Activated T-cell treated with anti-CD3 and anti-CD28 coated beads, Interleukin-2, amount 50 U/mL, for 24 hours (primary cell): ENCODE results near the gene TMEM179.

Experiments
- DNase-seq: peaks from one replicate; pipeline ENCODE4 v3.0.0-alpha.2; 2020
- H3K27ac Mint-ChIP-seq: 2 replicates; pipeline ENCODE4 v1.8.0; 2020; ENCODE audit warnings: mild to moderate bottlenecking, mixed read lengths
- H3K27me3 Mint-ChIP-seq: 2 replicates; pipeline ENCODE4 v1.8.0; 2020; ENCODE audit warnings: mixed read lengths
- H3K36me3 Mint-ChIP-seq: 2 replicates; pipeline ENCODE4 v1.8.0; 2020; ENCODE audit warnings: low read depth, mixed read lengths
- H3K4me1 Mint-ChIP-seq: 2 replicates; pipeline ENCODE4 v1.8.0; 2020; ENCODE audit warnings: low read depth, mixed read lengths
- H3K4me3 Mint-ChIP-seq: 2 replicates; pipeline ENCODE4 v1.8.0; 2020; ENCODE audit warnings: mild to moderate bottlenecking, moderate library complexity, mixed read lengths
- H3K9me3 Mint-ChIP-seq: 2 replicates; pipeline ENCODE4 v1.8.0; 2020; ENCODE audit warnings: mixed read lengths

The TMEM179 gene

GRCh38 chr14:104598039-104598909, 6.3 kb downstream of the TMEM179 start:
- no peaks in the 10 kb centered on the region for H3K4me1 Mint-ChIP-seq
- H3K4me3 Mint-ChIP-seq, result no peak overlapping the region
- H3K36me3 Mint-ChIP-seq, result no peaks in the 10 kb centered on the region
- no peak for DNase-seq
- H3K27me3 Mint-ChIP-seq, result peaks cover 39% of the 10 kb centered on the region
- H3K9me3 Mint-ChIP-seq, result no peaks in the 10 kb centered on the region
- no peak overlapping the region for H3K27ac Mint-ChIP-seq

- no peaks in the 10 kb centered on the region for H3K36me3 Mint-ChIP-seq
- H3K27ac Mint-ChIP-seq, result no peak overlapping the region
- no peaks in the 10 kb centered on the region for H3K4me1 Mint-ChIP-seq
- DNase-seq, result no peak
- H3K4me3 Mint-ChIP-seq, result no peak overlapping the region
- no peaks in the 10 kb centered on the region for H3K9me3 Mint-ChIP-seq
- peaks cover 32% of the 10 kb centered on the region for H3K27me3 Mint-ChIP-seq
Measured at GRCh38 chr14:104597576-104597975, 7.0 kb downstream of the TMEM179 start.

GRCh38 chr14:104596927-104597351, 7.6 kb downstream of the TMEM179 start:
- DNase-seq, result no peak
- no peaks in the 10 kb centered on the region for H3K4me1 Mint-ChIP-seq
- H3K36me3 Mint-ChIP-seq, result no peaks in the 10 kb centered on the region
- H3K27me3 Mint-ChIP-seq, result peaks cover 29% of the 10 kb centered on the region
- no peak overlapping the region for H3K27ac Mint-ChIP-seq
- no peaks in the 10 kb centered on the region for H3K9me3 Mint-ChIP-seq
- H3K4me3 Mint-ChIP-seq, result no peak overlapping the region

- H3K27me3 Mint-ChIP-seq, result peaks cover 25% of the 10 kb centered on the region
- H3K9me3 Mint-ChIP-seq, result no peaks in the 10 kb centered on the region
- no peak overlapping the region for H3K4me3 Mint-ChIP-seq
- no peak for DNase-seq
- H3K4me1 Mint-ChIP-seq, result no peaks in the 10 kb centered on the region
- no peak overlapping the region for H3K27ac Mint-ChIP-seq
- H3K36me3 Mint-ChIP-seq, result no peaks in the 10 kb centered on the region
Measured at GRCh38 chr14:104596451-104596918, 8.1 kb downstream of the TMEM179 start.

- DNase-seq, result no peak
- no peaks in the 10 kb centered on the region for H3K4me1 Mint-ChIP-seq
- H3K27ac Mint-ChIP-seq, result no peak overlapping the region
- peaks cover 22% of the 10 kb centered on the region for H3K27me3 Mint-ChIP-seq
- H3K9me3 Mint-ChIP-seq, result no peaks in the 10 kb centered on the region
- H3K4me3 Mint-ChIP-seq, result no peak overlapping the region
- H3K36me3 Mint-ChIP-seq, result no peaks in the 10 kb centered on the region
Measured at GRCh38 chr14:104595911-104596450, 8.6 kb downstream of the TMEM179 start.

GRCh38 chr14:104595116-104595675, 9.4 kb downstream of the TMEM179 start:
- Mint-ChIP-seq H3K27ac (no peak overlapping the region), H3K36me3 (no peaks in the 10 kb centered on the region), H3K4me3 (no peak overlapping the region), H3K4me1 (no peaks in the 10 kb centered on the region), H3K27me3 (peaks cover 14% of the 10 kb centered on the region), H3K9me3 (no peaks in the 10 kb centered on the region)
- DNase-seq, result no peak

GRCh38 chr14:104594310-104595046, 10.1 kb downstream of the TMEM179 start:
- Mint-ChIP-seq H3K9me3 (no peaks in the 10 kb centered on the region), H3K4me3 (no peak overlapping the region), H3K4me1 (no peaks in the 10 kb centered on the region), H3K27me3 (peaks cover 8% of the 10 kb centered on the region), H3K27ac (no peak overlapping the region), H3K36me3 (no peaks in the 10 kb centered on the region)
- no peak for DNase-seq

GRCh38 chr14:104593710-104594136, 10.8 kb downstream of the TMEM179 start:
- Mint-ChIP-seq H3K27me3 (peaks cover 6% of the 10 kb centered on the region), H3K27ac (no peak overlapping the region), H3K4me1 (no peaks in the 10 kb centered on the region), H3K4me3 (no peak overlapping the region), H3K36me3 (no peaks in the 10 kb centered on the region), H3K9me3 (no peaks in the 10 kb centered on the region)
- no peak for DNase-seq

- Mint-ChIP-seq H3K27me3 (peaks cover 6% of the 10 kb centered on the region), H3K4me1 (no peaks in the 10 kb centered on the region)
Measured at GRCh38 chr14:104593241-104593701, 11.3 kb downstream of the TMEM179 start.

GRCh38 chr14:104592785-104593184, 11.8 kb downstream of the TMEM179 start:
- H3K9me3 Mint-ChIP-seq, result no peaks in the 10 kb centered on the region
- no peak overlapping the region for H3K4me3 Mint-ChIP-seq
- no peak for DNase-seq
- no peak overlapping the region for H3K27ac Mint-ChIP-seq
- H3K4me1 Mint-ChIP-seq, result no peaks in the 10 kb centered on the region
- H3K27me3 Mint-ChIP-seq, result peaks cover 6% of the 10 kb centered on the region
- H3K36me3 Mint-ChIP-seq, result no peaks in the 10 kb centered on the region

More at GRCh38 chr14:104593241-104593701, 11.3 kb downstream of the TMEM179 start:
- DNase-seq, result no peak
- no peak overlapping the region for H3K27ac Mint-ChIP-seq
- no peaks in the 10 kb centered on the region for H3K9me3 Mint-ChIP-seq
- H3K36me3 Mint-ChIP-seq, result no peaks in the 10 kb centered on the region
- no peak overlapping the region for H3K4me3 Mint-ChIP-seq

- no peak for DNase-seq
- Mint-ChIP-seq H3K4me3 (no peak overlapping the region), H3K36me3 (no peaks in the 10 kb centered on the region), H3K27me3 (peaks cover 6% of the 10 kb centered on the region), H3K9me3 (no peaks in the 10 kb centered on the region), H3K4me1 (no peaks in the 10 kb centered on the region), H3K27ac (no peak overlapping the region)
Measured at GRCh38 chr14:104592292-104592672, 12.3 kb downstream of the TMEM179 start.

GRCh38 chr14:104591506-104592291, 12.9 kb downstream of the TMEM179 start:
- Mint-ChIP-seq H3K27me3 (peaks cover 4% of the 10 kb centered on the region), H3K4me1 (no peaks in the 10 kb centered on the region), H3K36me3 (no peaks in the 10 kb centered on the region), H3K4me3 (no peak overlapping the region), H3K27ac (no peak overlapping the region), H3K9me3 (no peaks in the 10 kb centered on the region)
- no peak for DNase-seq

GRCh38 chr14:104591031-104591430, 13.5 kb downstream of the TMEM179 start:
- peaks cover 3% of the 10 kb centered on the region for H3K27me3 Mint-ChIP-seq
- H3K36me3 Mint-ChIP-seq, result no peaks in the 10 kb centered on the region
- H3K27ac Mint-ChIP-seq, result no peak overlapping the region
- no peak for DNase-seq
- no peaks in the 10 kb centered on the region for H3K9me3 Mint-ChIP-seq
- no peaks in the 10 kb centered on the region for H3K4me1 Mint-ChIP-seq
- no peak overlapping the region for H3K4me3 Mint-ChIP-seq
